HG03439 (cell line): ENCODE results near the gene LYSET.
"Not testable (repeated sequence)": the region's sequence is repeated elsewhere in the genome, so short reads cannot be mapped to it uniquely, and the experiment has no call there.

Experiments used
- ATAC-seq: cut with Tn5 transposase; IDR thresholded peaks from one replicate; pipeline ENCODE4 v1.9.1; 2021; ENCODE audit warnings: mild to moderate bottlenecking, moderate library complexity; ENCODE audit not compliant: unreplicated experiment

LYSET gene

DNA sequence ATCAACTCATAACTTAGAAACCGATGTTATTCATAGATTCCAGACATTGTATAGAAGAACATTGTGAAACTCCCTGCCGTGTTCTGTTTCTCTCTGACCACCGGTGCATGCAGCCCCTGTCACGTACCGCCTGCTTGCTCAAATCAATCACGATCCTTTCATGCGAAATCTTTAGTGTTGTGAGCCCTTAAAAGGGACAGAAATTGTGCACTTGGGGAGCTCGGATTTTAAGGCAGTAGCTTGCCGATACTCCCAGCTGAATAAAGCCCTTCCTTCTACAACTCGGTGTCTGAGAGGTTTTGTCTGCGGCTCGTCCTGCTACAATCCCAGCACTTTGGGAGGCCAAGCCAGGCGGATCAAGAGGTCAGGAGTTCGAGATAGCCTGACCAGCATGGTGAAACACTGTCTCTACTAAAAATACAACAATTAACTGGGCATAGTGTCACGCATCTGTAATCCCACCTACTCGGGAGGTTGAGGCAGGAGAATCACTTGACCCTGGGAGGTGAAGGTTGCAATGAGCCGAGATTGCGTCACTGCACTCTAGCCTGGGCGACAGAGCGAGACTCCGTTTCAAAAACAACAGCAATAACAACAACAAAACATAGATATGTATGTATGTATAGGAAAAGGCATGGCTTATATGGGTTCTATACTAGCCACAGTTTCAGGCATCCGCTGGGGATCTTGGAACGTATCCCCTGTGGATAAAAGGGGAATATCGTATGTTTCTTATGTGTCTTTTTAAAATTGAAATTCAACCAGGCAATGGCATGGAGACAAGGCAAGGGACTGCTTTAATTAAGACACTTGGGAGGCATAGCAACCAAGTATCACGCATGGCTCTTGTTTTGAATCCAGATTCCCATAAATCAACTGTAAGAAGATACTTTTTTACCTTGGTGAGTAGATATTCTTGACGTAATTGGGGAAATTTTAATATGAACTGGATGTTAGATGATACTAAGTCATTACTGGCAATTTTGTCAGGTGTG lies 19.5 kb upstream of the LYSET start:
- ATAC-seq: not testable (repeated sequence)

DNA sequence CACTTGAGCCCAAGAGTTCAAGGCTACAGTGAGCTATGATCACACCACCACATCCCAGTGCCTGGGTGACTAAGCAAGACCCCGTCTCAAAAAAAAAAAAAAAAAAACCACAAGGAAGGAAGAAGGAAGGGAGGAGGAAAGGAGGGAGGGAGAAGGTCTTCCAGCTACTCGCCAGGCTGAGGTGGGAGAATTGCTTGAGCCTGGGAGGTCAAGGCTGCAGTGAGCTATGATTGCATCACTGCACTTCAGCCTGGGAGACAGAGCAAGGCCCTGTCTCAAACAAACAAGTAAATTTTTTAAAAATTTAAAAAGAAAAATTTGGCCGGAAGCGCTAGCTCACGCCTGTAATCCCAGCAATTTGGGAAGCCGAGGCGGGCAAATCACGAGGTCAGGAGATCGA lies 16.5 kb upstream of the LYSET start:
- ATAC-seq: not testable (repeated sequence)

DNA sequence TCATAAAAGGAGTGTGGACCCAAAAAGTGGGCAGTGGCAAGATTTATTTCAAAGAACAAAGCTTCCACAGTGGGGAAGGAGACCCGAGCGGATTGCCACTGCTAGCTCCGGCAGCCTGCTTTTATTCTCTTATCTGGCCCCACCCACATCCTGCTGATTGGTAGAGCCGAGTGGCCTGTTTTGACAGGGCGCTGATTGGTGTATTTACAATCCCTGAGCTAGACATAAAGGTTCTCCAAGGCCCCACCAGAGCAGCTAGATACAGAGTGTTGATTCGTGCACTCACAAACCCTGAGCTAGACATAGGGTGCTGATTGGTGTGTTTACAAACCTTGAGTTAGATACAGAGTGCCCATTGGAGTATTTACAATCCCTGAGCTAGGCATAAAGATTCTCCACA lies 15.5 kb upstream of the LYSET start:
- ATAC-seq: not testable (repeated sequence)

DNA sequence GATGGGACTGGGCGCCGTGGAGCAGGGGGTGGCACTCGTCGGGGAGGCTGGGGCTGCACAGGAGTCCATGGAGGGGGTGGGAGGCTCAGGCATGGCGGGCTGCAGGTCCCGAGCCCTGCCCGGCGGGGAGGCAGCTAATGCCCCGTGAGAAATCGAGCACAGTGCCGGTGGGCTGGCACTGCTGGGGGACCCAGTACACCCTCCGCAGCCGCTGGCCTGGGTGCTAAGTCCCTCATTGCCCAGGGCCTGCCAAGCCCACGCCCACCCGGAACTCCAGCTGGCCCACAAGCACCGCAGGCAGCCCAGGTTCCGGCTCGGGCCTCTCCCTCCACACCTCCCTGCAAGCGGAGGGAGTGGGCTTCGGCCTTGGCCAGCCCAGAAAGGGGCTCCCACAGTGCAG lies 15.0 kb upstream of the LYSET start:
- ATAC-seq: not testable (repeated sequence)

DNA sequence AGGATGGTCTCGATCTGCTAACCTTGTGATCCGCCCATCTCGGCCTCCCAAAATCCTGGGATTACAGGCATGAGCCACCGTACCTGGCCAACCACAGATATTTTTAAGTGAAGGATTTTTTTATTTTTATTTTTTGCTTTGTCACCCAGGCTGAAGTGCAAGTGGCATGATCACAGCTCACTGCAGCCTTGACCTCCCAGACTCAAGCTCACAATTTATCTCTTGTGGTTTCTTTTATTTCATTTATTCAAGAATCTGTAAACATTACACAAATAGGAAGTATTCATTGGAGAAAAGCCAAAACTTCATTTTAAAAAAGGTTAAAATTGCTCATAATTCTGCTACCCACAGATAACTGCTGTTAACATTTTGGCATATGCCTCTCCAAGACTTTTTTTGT lies 13.7 kb upstream of the LYSET start:
- no peak for ATAC-seq

DNA sequence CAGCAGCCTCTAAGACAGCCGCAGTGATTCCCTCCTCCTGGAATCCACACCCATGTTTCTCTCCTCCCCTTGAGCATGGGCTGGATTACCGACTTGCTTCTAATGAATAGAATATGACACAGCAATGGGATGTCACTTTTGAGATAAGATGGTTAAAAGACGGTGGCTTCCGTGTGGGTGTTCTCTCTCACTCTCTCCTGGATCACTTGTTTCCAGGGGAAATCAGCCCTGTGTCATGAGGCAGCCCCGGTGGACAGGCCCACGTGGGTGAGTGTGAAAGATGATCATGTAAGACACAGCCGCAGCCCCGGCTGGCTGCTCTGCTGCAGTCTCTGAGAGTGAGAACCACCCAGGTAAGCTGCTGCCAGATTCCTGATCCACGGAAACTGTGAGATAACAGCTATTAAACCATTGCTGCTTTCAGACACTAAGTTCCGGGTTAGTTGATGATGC lies 11.1 kb upstream of the LYSET start:
- no peak for ATAC-seq

DNA sequence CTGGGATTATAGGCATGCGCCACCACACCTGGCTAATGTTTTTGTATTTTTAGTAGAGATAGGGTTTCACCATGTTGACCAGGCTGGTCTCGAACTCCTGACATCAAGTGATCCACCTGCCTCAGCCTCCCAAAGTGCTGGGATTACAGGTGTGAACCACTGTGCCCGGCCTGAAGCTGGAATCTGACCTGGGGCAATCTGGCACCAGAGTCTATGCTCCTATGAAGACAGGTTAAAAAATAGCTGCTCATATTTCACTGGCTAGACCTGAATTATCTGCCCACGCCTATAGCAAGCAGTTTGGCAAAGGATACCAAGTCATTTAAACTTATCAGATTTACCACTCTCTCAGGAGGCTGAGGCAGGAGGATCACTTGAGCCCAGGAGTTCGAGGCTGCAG lies 10.4 kb upstream of the LYSET start:
- ATAC-seq: not testable (repeated sequence)

DNA sequence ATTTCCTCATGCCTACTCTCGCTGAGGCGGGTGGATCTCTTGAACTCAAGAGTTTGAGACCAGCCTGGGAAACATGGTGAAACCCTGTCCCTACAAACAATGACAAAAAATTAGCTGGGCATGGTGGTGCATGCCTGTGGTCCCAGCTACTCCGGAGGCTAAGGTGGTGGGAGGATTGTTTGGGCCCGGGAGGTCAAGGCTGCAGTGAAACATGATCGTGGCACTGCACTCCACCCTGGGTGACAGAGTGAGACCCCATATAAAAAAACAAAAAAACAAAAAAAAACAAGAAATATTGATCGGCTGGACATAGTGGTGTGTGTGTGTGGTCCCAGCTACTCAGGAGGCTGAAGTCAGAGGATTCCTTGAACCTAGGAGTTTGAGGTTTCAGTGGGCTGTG lies 9.6 kb upstream of the LYSET start:
- ATAC-seq: no peak

DNA sequence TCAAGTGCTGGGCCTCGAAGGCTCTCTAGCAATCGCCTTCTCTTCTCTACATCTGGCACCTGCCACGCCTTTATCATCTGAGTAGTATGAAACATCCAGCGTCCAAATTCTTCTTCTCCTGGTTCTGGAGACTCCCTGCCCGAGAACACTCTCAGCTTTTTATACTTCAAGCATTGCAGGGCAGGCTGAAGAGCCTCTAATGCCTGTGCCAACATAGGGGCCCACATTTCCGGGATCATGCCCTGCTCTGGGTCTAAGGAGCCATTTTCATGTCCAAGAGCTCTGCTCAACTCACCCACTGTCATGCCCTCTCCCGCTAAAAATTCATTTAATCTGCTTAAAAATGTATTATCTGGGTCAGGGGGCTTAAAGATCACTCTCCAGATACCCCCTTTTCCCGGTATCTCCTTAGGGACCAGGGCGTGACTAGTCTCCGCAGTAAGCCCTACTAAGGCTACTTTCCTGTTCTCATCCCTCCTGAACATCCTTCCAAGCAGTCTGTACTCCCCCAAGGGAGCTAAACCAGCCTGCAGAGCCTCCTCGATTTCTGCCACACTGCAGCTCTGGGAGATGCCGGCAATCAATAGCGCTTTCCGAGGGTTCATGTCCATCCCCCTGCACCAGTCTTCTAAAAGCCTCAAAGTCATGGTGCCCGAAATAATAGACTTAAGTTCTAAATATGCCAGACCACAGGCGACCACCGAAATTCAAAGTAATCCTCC lies 1.4 kb upstream of the LYSET start:
- no peak for ATAC-seq

DNA sequence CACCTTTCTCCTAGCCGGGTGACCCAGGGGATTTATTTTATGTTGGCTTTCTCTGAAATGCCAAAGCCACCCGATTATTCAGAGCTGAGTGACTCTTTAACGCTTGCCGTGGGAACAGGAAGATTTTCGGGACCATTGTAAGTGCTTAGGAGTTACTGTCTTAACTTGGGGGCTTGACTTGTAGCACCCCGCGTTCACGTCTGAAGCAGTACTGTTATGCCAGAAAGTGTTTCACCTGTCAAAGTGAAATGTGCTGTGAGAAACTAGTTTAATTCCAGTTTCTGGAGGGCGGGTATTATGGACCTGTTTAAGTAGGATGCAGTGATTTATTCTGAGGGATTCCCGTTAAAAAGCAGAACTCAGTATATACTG lies 218 bp downstream of the LYSET start:
- no peak for ATAC-seq

DNA sequence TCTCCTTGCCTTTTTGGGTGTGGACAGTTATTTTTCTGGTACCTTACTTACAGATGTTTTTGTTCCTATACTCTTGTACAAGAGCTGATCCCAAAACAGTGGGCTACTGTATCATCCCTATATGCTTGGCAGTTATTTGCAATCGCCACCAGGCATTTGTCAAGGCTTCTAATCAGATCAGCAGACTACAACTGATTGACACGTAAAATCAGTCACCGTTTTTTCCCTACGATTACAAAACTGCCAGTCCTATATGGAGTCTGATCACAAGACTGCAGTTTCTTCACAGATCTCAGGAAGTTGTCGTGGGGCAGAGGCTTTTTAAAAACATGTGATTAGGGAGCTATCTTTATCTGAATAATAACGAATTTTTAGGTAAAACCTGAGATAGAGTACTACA lies 1.3 kb downstream of the LYSET start:
- ATAC-seq: no peak

DNA sequence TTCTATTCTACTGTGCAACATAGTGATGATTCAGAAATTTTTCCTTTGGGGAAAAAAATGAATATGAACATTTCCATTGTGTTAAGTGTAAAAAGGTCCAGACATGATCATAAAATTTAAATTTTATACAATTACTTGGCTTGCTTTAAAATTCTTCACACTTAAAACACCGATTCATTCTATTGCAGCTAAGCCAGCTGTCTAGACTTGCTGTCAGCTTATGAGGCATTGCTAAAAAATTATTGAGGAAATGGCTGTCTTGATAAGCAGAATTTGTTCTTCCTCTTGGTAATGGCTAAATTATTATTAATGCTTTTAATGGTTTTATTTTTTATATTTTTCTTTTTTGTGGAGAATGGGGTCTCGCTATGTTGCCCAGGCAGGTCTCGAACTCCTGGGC lies 1.8 kb downstream of the LYSET start:
- no peak for ATAC-seq

DNA sequence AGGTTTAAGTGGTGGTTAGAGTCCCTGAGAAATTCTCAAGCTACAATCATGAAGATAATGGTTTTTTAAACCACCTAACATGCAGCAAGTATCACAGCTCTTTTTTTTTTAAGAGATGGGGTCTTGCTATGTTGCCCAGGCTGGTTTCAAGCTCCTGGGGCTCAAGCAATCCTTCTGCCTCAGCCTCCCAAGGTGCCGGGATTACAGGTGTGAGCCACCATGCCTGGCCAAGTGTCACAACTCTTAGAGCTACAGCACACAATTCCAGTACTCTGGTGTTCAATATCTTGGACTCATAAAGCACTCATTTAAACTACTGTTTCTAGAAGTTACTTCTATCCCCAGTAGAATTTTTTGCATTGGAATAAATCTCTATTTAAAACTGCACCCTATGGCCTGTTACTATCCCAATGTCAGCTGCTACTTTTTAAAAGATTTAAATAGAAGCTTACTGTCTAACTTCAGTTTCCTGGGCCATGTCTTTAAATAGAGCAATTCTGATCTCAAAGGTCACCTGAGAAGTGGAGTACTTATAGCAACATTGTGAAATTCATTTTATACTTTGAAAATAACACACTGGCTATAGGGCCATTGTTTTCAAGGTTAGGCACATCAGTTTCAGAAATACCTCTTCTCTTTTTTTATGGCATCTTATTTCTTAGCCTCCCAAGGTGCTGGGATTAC lies 10.3 kb downstream of the LYSET start:
- no peak for ATAC-seq

DNA sequence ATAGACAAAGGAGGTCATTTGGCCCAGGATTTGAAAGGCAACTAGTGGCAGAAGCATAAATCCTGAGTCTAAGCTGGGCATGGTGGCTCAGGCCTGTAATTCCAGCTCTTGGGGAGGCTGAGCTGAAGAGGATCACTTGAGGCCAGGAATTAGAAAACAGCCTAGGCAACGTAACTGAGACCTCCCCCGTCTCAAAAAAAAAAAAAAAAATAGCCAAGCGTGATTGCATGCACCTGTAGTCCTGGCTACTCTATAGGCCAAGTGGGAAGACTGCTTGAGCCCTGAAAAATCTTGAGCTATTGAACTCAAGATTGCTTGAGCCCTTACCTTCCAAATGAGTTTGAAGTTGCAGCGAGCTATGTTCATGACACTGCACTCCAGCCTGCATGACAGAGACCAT lies 13.9 kb downstream of the LYSET start:
- no peak for ATAC-seq

DNA sequence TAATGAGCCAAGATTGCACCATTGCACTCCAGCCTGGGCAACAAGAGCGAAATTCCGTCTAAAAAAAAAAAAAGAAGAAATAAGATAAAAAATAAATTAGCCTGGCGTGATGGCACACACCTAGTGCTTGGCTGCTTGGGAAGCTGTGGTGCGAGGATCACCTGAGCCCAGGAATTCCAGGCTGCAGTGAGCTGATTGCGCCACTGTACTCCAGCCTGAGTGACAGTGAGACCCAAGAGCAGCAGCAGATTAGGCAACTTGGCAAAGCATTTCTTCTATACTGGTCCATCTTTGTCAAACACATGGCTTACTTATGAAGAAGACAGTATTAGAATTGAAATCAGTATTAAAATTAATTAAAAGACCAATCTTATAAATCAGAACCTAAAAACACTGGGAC lies 15.4 kb downstream of the LYSET start:
- no peak for ATAC-seq

DNA sequence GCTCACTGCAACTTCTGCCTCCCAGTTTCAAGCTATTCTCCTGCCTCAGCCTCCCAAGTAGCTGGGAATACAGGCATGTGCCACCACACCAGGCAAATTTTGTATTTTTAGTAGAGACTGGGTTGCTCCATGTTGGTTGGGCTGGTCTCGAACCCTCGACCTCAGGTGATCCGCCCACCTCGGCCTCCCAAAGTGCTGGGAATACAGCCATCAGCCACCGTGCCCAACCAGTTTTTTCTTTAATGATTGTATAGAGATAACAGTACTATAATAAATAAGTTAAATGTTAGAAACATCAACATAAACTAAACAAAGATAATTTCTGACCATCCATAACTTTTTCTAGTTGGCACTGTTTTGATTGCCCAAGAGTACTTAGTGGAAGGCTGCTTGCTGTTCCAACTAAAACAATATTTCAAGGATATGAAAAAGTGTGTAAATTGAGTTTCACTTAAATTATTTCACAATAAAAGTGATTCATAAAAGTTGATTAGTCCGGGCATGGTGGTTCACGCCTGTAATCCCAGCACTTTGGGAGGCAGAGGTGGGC lies 16.1 kb downstream of the LYSET start:
- ATAC-seq: no peak

DNA sequence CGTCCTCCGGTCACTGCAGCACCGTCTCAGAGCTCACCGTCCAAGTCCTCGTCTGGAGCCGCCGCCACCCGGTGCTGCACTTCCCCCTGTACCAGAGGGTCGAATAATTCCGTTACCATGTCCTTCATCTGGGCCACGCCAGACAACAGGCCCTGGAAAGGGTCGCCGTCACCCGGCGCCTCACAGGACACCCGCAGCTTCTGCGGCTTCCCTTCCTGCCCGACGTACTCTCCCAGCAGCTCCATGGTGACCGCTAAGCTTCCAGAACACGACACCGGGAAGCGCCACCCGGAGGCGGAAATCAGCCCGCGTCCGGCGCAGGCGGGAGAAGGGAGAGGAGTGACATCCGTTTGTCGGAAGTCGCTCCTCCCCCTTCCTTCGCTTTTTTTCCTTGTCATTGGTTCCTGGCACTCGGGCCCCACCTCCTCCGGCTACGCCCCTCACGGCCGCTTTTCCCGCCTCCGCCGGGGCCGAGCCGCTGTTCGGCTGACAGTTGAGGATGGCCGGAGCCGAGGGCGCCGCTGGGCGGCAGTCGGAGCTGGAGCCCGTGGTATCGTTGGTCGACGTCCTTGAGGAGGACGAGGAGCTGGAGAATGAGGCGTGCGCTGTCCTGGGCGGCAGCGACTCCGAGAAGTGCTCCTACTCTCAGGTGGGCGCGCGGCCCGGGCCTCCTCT lies 21.8 kb downstream of the LYSET start, which contains the start of the genes GON7 and UBR7:
Gene GON7 (minus strand): TSS at position 273 of the 675 bp plus-strand sequence. CDS start 28 bp downstream, at position 245.
Gene UBR7 (plus strand): TSS at position 464 of the 675 bp plus-strand sequence. CDS start 36 bp downstream, at position 500.
- peak; percentile 81 for ATAC-seq

DNA sequence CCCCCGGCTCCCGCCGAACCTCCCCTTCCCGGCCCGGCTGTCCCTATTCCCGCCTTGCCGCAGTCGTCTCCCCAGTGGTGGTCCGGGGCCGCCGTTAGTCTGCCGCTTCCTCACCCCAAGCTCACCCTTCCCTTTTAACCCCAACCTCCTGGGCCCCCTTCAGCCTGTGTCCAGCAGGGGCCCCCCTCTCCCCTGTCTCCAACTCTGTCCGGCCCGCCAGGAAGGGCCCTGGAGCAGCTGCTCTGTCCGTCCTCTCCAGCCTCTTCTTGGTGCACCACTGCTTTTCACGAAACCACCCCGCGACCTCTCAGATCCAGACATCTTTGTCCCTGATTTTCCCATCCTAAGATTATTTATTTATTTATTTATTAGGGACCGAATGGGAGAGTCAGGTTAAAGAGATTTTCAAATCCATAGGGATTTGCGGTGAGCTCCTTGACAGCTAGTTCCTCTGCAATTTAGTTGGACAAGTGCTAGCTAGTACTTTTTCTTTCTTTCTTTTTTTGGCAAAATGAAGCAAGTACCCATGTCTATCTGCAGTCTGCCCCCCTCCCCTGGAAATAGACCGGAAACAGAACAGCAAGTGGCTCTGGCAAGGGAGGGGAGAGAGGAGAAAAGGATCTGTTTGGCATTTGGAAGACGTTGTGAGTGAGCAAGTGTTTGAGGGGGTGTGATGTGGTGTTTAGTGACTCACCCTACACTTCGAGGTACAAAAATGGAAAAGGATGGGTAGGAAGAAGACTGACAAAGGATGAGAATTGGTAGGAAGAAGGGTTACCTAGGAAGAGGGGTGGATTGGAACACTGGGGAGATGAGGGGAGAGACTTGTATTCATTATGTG lies 22.6 kb downstream of the LYSET start:
- peak; percentile 46 for ATAC-seq

DNA sequence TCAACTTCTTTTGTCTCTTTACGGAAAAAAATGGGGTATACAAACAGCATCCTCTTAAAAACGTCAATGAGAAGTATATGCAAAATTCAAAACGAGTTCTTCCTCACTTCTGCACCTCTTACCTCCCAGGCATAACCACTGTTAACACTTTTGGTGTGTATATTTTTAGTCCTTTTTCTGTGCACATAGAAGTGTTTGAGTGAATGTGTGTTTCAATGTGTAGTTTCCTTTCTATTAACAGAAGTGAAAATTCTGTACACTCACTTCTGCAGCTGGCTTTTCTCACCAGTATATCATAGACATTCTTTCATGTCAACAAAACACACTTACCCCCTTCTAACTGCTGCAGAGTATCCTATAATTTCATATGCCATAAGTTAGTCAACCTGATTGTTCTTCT lies 27.3 kb downstream of the LYSET start:
- ATAC-seq: peak; percentile 64
